GM12878 (cell line): ENCODE results near the gene MAML3. TPM values are rescaled to one million over a fixed set of nuclear protein-coding genes. Genes with fewer than 3 reads are reported as not detected.

ENCODE experiments used
- ATAC-seq: fragments of 200-7000 bp; cut with Tn5 transposase; 3 replicates; pipeline ENCODE4 v1.9.1; 2020; ENCODE audit warnings: mild to moderate bottlenecking, moderate library complexity
- BruUV-seq: library from RNA; stranded (reverse); fragments of 400-500 nt; replicated peaks from 2 replicates; lab custom pipeline; 2021; lab: Mats Ljungman, UMichigan
- CTCF ChIA-PET: fragments of 300-600 bp; sonication (Branson Sonifier 250); formaldehyde crosslinking; extraction: SDS; loops from one replicate; lab custom pipeline; 2021; ENCODE audit warnings: inconsistent platforms; lab: Yijun Ruan, JAX
- POLR2A ChIA-PET: fragments of 350-600 bp; formaldehyde crosslinking; extraction: SDS; loops from one replicate; lab custom pipeline; 2021; ENCODE audit warnings: inconsistent platforms; lab: Charles Lee
- RAD21 ChIA-PET: fragments of 300-600 bp; sonication (Branson Sonifier 250); formaldehyde crosslinking; loops from one replicate; lab custom pipeline; 2023; ENCODE audit warnings: antibody characterized with exemption; ENCODE audit not compliant: unreplicated experiment; lab: Charles Lee
- SMC1A ChIA-PET: fragments of 300-600 bp; sonication (Branson Sonifier 250); formaldehyde crosslinking; loops from one replicate; lab custom pipeline; 2023; ENCODE audit not compliant: unreplicated experiment, uncharacterized antibody; lab: Charles Lee
- DNase-seq: peaks from one replicate; pipeline ENCODE4 v3.0.0-alpha.2; 2011; ENCODE audit warnings: low read depth, low spot score
- FAIRE-seq: peaks from 3 replicates; lab custom pipeline; 2011; peaks lifted over from hg19 to GRCh38; lab: Jason Lieb, UNC
- H2AFZ ChIP-seq: 2 replicates; pipeline ENCODE4 v1.6.0; 2011; ENCODE audit warnings: low read depth, low read length, control low read depth; ENCODE audit not compliant: control insufficient read depth
- H3K27ac ChIP-seq: 2 replicates; pipeline ENCODE4 v1.5.1; 2011; ENCODE audit warnings: control low read depth; ENCODE audit not compliant: control insufficient read depth, insufficient read depth
- H3K27me3 ChIP-seq, 2 experiments: replicated peaks in 1 of 2; 2 replicates each; pipeline versions ENCODE4 v1.6.0 to v1.6.1; 2011; ENCODE audit warnings: low read length in 1 of 2; ENCODE audit not compliant: control insufficient read depth in 2 of 2, insufficient read depth in 2 of 2
- H3K36me3 ChIP-seq, 2 experiments: 2 replicates each; pipeline ENCODE4 v1.5.1; 2011; ENCODE audit warnings: low read length in 1 of 2; ENCODE audit not compliant: control insufficient read depth in 2 of 2, insufficient read depth in 2 of 2
- H3K4me1 ChIP-seq: 2 replicates; pipeline ENCODE4 v1.6.1; 2011; ENCODE audit warnings: mild to moderate bottlenecking, low read length, moderate library complexity, mixed read lengths; ENCODE audit not compliant: control insufficient read depth, insufficient read depth
- H3K4me2 ChIP-seq: 2 replicates; pipeline ENCODE4 v1.6.0; 2011; ENCODE audit warnings: control low read depth; ENCODE audit not compliant: control insufficient read depth, insufficient read depth
- H3K4me3 ChIP-seq: fragments of 200-600 bp; sonication (generic); 2 replicates; pipeline ENCODE4 v1.5.1; 2016
- H3K79me2 ChIP-seq: 2 replicates; pipeline ENCODE4 v1.6.0; 2011; ENCODE audit warnings: low read length; ENCODE audit not compliant: control insufficient read depth, insufficient read depth
- H3K9ac ChIP-seq: 2 replicates; pipeline ENCODE4 v1.8.0; 2011; ENCODE audit warnings: low read length, control low read depth, mixed read lengths; ENCODE audit not compliant: control insufficient read depth, insufficient read depth
- H3K9me3 ChIP-seq: replicated peaks from 3 replicates; pipeline ENCODE4 v1.5.1; 2011; ENCODE audit warnings: mild to moderate bottlenecking, low read length; ENCODE audit not compliant: control insufficient read depth, insufficient read depth
- H4K20me1 ChIP-seq: 2 replicates; pipeline ENCODE4 v1.6.0; 2011; ENCODE audit not compliant: control insufficient read depth, insufficient read depth
- CBFB ChIP-seq: IDR thresholded peaks from 2 replicates; pipeline ENCODE4 v1.6.1; 2016; ENCODE audit warnings: antibody characterized with exemption, low read depth
- CEBPZ ChIP-seq: fragments of 150-350 bp; IDR thresholded peaks from 2 replicates; pipeline ENCODE4 v1.6.1; 2016; ENCODE audit warnings: low read depth, low read length
- CHD2 ChIP-seq: IDR thresholded peaks from 2 replicates; pipeline ENCODE4 v1.6.1; 2011; ENCODE audit warnings: low read depth, low read length, improper control_type of control experiment, borderline replicate concordance
- IKZF2 ChIP-seq, 2 experiments: fragments of 450-650 bp; IDR thresholded peaks; 2 replicates each; pipeline ENCODE4 v1.6.1; 2017; ENCODE audit warnings: mild to moderate bottlenecking in 2 of 2, moderate library complexity in 2 of 2
- MXI1 ChIP-seq: fragments of 150-350 bp; IDR thresholded peaks from 2 replicates; pipeline ENCODE4 v1.6.1; 2011; ENCODE audit warnings: low read depth, mild to moderate bottlenecking, inconsistent platforms, low read length, improper control_type of control experiment
- NR2C1 ChIP-seq: fragments of 450-650 bp; IDR thresholded peaks from 2 replicates; pipeline ENCODE4 v1.6.1; 2017; ENCODE audit warnings: antibody characterized with exemption, mild to moderate bottlenecking, moderate library complexity
- POLR2AphosphoS2 ChIP-seq: IDR thresholded peaks from 2 replicates; pipeline ENCODE4 v1.6.1; 2011; ENCODE audit warnings: low read depth, mild to moderate bottlenecking, low read length, improper control_type of control experiment, moderate library complexity
- POU2F2 ChIP-seq: IDR thresholded peaks from 3 replicates; pipeline ENCODE4 v1.6.1; 2011; ENCODE audit warnings: low read depth, mild to moderate bottlenecking, low read length, borderline replicate concordance
- SKIL ChIP-seq: fragments of 450-650 bp; IDR thresholded peaks from 2 replicates; pipeline ENCODE4 v1.6.1; 2017; ENCODE audit warnings: mild to moderate bottlenecking, low read depth, inconsistent platforms; ENCODE audit not compliant: poor library complexity, severe bottlenecking
- TCF3 ChIP-seq: IDR thresholded peaks from 2 replicates; pipeline ENCODE4 v1.6.1; 2012; ENCODE audit warnings: low read depth, mild to moderate bottlenecking, low read length, borderline replicate concordance; ENCODE audit not compliant: insufficient read depth
- USF2 ChIP-seq: IDR thresholded peaks from 2 replicates; pipeline ENCODE4 v1.6.1; 2011; ENCODE audit warnings: low read depth, low read length, improper control_type of control experiment, borderline replicate concordance
- ZBED1 ChIP-seq: IDR thresholded peaks from 2 replicates; pipeline ENCODE4 v1.6.1; 2016; ENCODE audit warnings: borderline replicate concordance
- ZBTB11 ChIP-seq: fragments of 450-650 bp; formaldehyde crosslinking; IDR thresholded peaks from 2 replicates; pipeline ENCODE4 v1.5.0; 2022; ENCODE audit warnings: mild to moderate bottlenecking, missing genetic modification characterization
- ZNF217 ChIP-seq: fragments of 450-650 bp; IDR thresholded peaks from 2 replicates; pipeline ENCODE4 v1.6.1; 2017; ENCODE audit warnings: antibody characterized with exemption, mild to moderate bottlenecking
- WGBS: methylation state at CpG from one replicate; pipeline ENCODE4 v1.1.6; 2016; ENCODE audit warnings: low lambda C conversion rate; ENCODE audit not compliant: insufficient replicate concordance, insufficient coverage; ENCODE audit errors: missing lambda C conversion rate; 5-methylcytosine and 5-hydroxymethylcytosine counted together
- in situ Hi-C: fragments of 300-500 bp; cut with MboI; formaldehyde crosslinking; loops from 9 replicates; pipeline ENCODE4 v1.14.3; 2018; ENCODE audit warnings: mixed read lengths
- intact Hi-C: fragments of 100-400 bp; cut with micrococcal nuclease; formaldehyde crosslinking; loops from one replicate; pipeline ENCODE4 v1.14.2; 2022; ENCODE audit not compliant: unreplicated experiment
- polyA plus RNA-seq, 11 experiments: library from polyadenylated mRNA; depleted of rRNA in 4 of 11; unstranded in 6 of 11; stranded (reverse) in 5 of 11; fragments of >200 nt; fragmentation: Nextera tagmentation in 4 of 11; fragmentation: Illumina TruSeq in 1 of 11; extraction: Ambion mirVana in 4 of 11; extraction: Trizol in 1 of 11; gene quantifications; 1 replicate in 1 of 11; 2 replicates in 10 of 11; pipeline versions ENCODE4 v1.2.1 to v1.2.3, GENCODE V29; 2011 to 2016; ENCODE audit warnings: inconsistent platforms in 2 of 11, missing spikeins in 2 of 11, low read depth in 1 of 11
- total RNA-seq, 4 experiments: library from RNA; depleted of rRNA in 3 of 4; stranded (reverse); fragments of >200 nt in 3 of 4; fragmentation: Illumina TruSeq in 1 of 4; extraction: Trizol in 1 of 4; gene quantifications; 2 replicates each; pipeline versions ENCODE4 v1.2.1 to v1.2.3, GENCODE V29; 2013 to 2021

MAML3 gene
- total and polyA plus RNA-seq, 10 of the 15 experiments (the other 5 are each of a cell fraction or from before 2014, with no cell fraction given): under 0.01 to 0.53 (median 0.06) TPM; not detected in 2

GRCh38 chr4:140135529-140136088 lies 18.4 kb downstream of the MAML3 start:
- Histone ChIP-seq H3K27ac (no peak overlapping the region), H3K9me3 (no peaks in the 10 kb centered on the region), H2AFZ (no peak overlapping the region), H3K4me2 (no peak overlapping the region), H3K9ac (no peak overlapping the region), H3K79me2 (no peaks in the 10 kb centered on the region), H3K4me3 (no peak overlapping the region), H3K27me3 (peaks cover 0 to 4% of the 10 kb centered on the region in 2 experiments; a peak in 1 of 4 replicates), H4K20me1 (no peaks in the 10 kb centered on the region; the same call in 1 of the 2 replicates), H3K4me1 (no peaks in the 10 kb centered on the region), H3K36me3 (no peaks in the 10 kb centered on the region)
- BruUV-seq: no TSS peak
- CTCF ChIA-PET: no interaction called here
- in situ Hi-C loops (no loop called here), intact Hi-C loops (no loop called here)
- no peak for ATAC-seq
- DNase-seq: no peak
- WGBS: 38% methylated on average over 8 of the region's 8 CpGs
- SMC1A ChIA-PET: no interaction called here
- TF ChIP-seq ZNF217 (no peak), SKIL (no peak), CHD2 (no peak), MXI1 (no peak), USF2 (no peak), ZBTB11 (CRISPR knock-in tag) (no peak), IKZF2 (IDR thresholded peaks at IDR 0.05) (no peak), POU2F2 (no peak), POLR2AphosphoS2 (no peak), ZBED1 (no peak), CBFB (no peak), TCF3 (no peak), NR2C1 (no peak), CEBPZ (no peak)
- POLR2A ChIA-PET: no interaction called here
- FAIRE-seq: no peak
- RAD21 ChIA-PET: no interaction called here
